HepG2 (cell line): ENCODE measurements around the gene MYD88. TPM values are rescaled to one million over a fixed set of nuclear protein-coding genes. Genes with fewer than 3 reads are reported as not detected.

Source experiments
- HNRNPUL1 ChIP-seq: fragments of 200-400 bp; formaldehyde crosslinking; IDR thresholded peaks from 2 replicates; pipeline ENCODE4 v1.6.1; 2017; ENCODE audit warnings: low read depth, mild to moderate bottlenecking, low read length, moderate library complexity
- MYPOP ChIP-seq: sonication (generic); formaldehyde crosslinking; IDR thresholded peaks from 2 replicates; pipeline ENCODE4 v1.8.1; 2023; ENCODE audit warnings: mild to moderate bottlenecking, moderate library complexity, missing genetic modification reagents
- NCOA1 ChIP-seq: sonication (generic); formaldehyde crosslinking; IDR thresholded peaks from 2 replicates; pipeline ENCODE4 v1.9.0; 2021; ENCODE audit warnings: missing genetic modification reagents
- NFYB ChIP-seq: sonication (generic); formaldehyde crosslinking; IDR thresholded peaks from 2 replicates; pipeline ENCODE4 v1.4.0; 2020; ENCODE audit warnings: missing genetic modification reagents
- SALL1 ChIP-seq: sonication (generic); formaldehyde crosslinking; IDR thresholded peaks from 2 replicates; pipeline ENCODE4 v1.8.0; 2022; ENCODE audit warnings: mild to moderate bottlenecking, missing genetic modification reagents
- SP2 ChIP-seq: sonication (generic); formaldehyde crosslinking; IDR thresholded peaks from 2 replicates; pipeline ENCODE4 v1.5.1; 2020; ENCODE audit warnings: mild to moderate bottlenecking, missing genetic modification reagents
- SP4 ChIP-seq: sonication (generic); formaldehyde crosslinking; IDR thresholded peaks from 2 replicates; pipeline ENCODE4 v1.8.1; 2023; ENCODE audit warnings: mild to moderate bottlenecking, missing genetic modification reagents
- STAT6 ChIP-seq: sonication (generic); formaldehyde crosslinking; IDR thresholded peaks from 2 replicates; pipeline ENCODE4 v1.4.0; 2020; ENCODE audit warnings: missing genetic modification reagents, mild to moderate bottlenecking, borderline replicate concordance
- TEF ChIP-seq: sonication (generic); formaldehyde crosslinking; IDR thresholded peaks from 2 replicates; pipeline ENCODE4 v1.5.0; 2020; ENCODE audit warnings: missing genetic modification reagents
- TFDP2 ChIP-seq: sonication (generic); formaldehyde crosslinking; IDR thresholded peaks from 2 replicates; pipeline ENCODE4 v1.4.0; 2020; ENCODE audit warnings: missing genetic modification reagents
- ZBTB20 ChIP-seq: sonication (generic); formaldehyde crosslinking; IDR thresholded peaks from 2 replicates; pipeline ENCODE4 v1.8.1; 2023; ENCODE audit warnings: missing genetic modification reagents, low read depth, mild to moderate bottlenecking, borderline replicate concordance
- ZNF264 ChIP-seq: sonication (generic); formaldehyde crosslinking; IDR thresholded peaks from 2 replicates; pipeline ENCODE4 v1.4.0; 2020; ENCODE audit warnings: missing genetic modification reagents
- ZNF557 ChIP-seq: sonication (generic); formaldehyde crosslinking; IDR thresholded peaks from 2 replicates; pipeline ENCODE4 v1.4.0; 2020; ENCODE audit warnings: missing genetic modification reagents
- ZNF607 ChIP-seq: sonication (generic); formaldehyde crosslinking; IDR thresholded peaks from 2 replicates; pipeline ENCODE4 v1.5.1; 2020; ENCODE audit warnings: missing genetic modification reagents, mild to moderate bottlenecking, borderline replicate concordance
- ZNF7 ChIP-seq: IDR thresholded peaks from 2 replicates; pipeline ENCODE4 v1.6.1; 2016; ENCODE audit warnings: missing biosample characterization, missing genetic modification reagents
- ZNF770 ChIP-seq: sonication (generic); formaldehyde crosslinking; IDR thresholded peaks from 2 replicates; pipeline ENCODE4 v1.5.0; 2020; ENCODE audit warnings: mild to moderate bottlenecking, missing genetic modification reagents
- ZSCAN20 ChIP-seq: sonication (generic); formaldehyde crosslinking; IDR thresholded peaks from 2 replicates; pipeline ENCODE4 v1.4.0; 2020; ENCODE audit warnings: missing genetic modification reagents, mild to moderate bottlenecking, borderline replicate concordance
- polyA plus RNA-seq, 8 experiments: library from polyadenylated mRNA; depleted of rRNA in 3 of 8; stranded (reverse) in 7 of 8; unstranded in 1 of 8; fragments of >200 nt; fragmentation: Illumina TruSeq in 4 of 8; extraction: Trizol in 4 of 8; gene quantifications; 2 replicates each; pipeline versions ENCODE4 v1.2.1 to v1.2.3, GENCODE V29; 2011 to 2016; ENCODE audit warnings: low read depth in 4 of 8, missing spikeins in 1 of 8, mixed read lengths in 1 of 8; ENCODE audit not compliant: insufficient read depth in 1 of 8
- total RNA-seq, 5 experiments: library from RNA; depleted of rRNA; stranded (reverse); fragments of >200 nt; fragmentation: Illumina TruSeq; extraction: Trizol; gene quantifications; 2 replicates each; pipeline ENCODE4 v1.2.3, GENCODE V29; 2016; ENCODE audit warnings: low read depth in 1 of 5

Gene MYD88
- total and polyA plus RNA-seq, 2 of the 13 experiments (the other 11 are each of a cell fraction or from before 2014, with no cell fraction given), result 7.6 to 32.7 TPM

- TF ChIP-seq TFDP2 (CRISPR knock-in tag), result peak; percentile 43
- TF ChIP-seq ZNF264 (CRISPR knock-in tag), result 0 out of 2 replicates have a peak, but pooled peaks have one; percentile 10
- TF ChIP-seq SP2 (CRISPR knock-in tag), result peak; percentile 11; the same call in 1 of the 2 replicates
- peak; percentile 64; the same call in 1 of the 2 replicates for TF ChIP-seq SALL1 (CRISPR knock-in tag)
- TF ChIP-seq ZSCAN20, result 0 out of 2 replicates have a peak, but pooled peaks have one; percentile 33
- TF ChIP-seq TEF (CRISPR knock-in tag), result no peak
- TF ChIP-seq SP4, result peak; percentile 73
- TF ChIP-seq ZNF557 (CRISPR knock-in tag), result no peak
- TF ChIP-seq ZNF7 (CRISPR knock-in tag), result no peak
- TF ChIP-seq ZBTB20 (CRISPR knock-in tag), result peak; percentile 50; the same call in 1 of the 2 replicates
- no peak for TF ChIP-seq HNRNPUL1
- 0 out of 2 replicates have a peak, but pooled peaks have one; percentile 64 for TF ChIP-seq ZNF607
- peak; percentile 14; the same call in 1 of the 2 replicates for TF ChIP-seq NFYB (CRISPR knock-in tag)
- TF ChIP-seq NCOA1 (CRISPR knock-in tag), result no peak
- TF ChIP-seq STAT6 (CRISPR knock-in tag), result 0 out of 2 replicates have a peak, but pooled peaks have one; percentile 32
- TF ChIP-seq MYPOP (CRISPR knock-in tag), result no peak
- TF ChIP-seq ZNF770 (CRISPR knock-in tag), result peak; percentile 43; the same call in 1 of the 2 replicates
These were observed at the start of gene MYD88 (continued) for GRCh38 chr3:38138349-38139190.
